Left lung (tissue), 10 donors: ENCODE results near the gene PTX4. TPM values are rescaled to one million over a fixed set of nuclear protein-coding genes. Genes with fewer than 3 reads are reported as not detected.
A peak's percentile ranks its signal among the peaks of the same experiment; 100 is the strongest.

ENCODE experiments used
- ATAC-seq: fragments of 200-7000 bp; cut with Tn5 transposase; one replicate; pipeline ENCODE4 v1.9.1; 2020; ENCODE audit warnings: moderate library complexity
- DNase-seq, 4 donors: peaks; one replicate each; pipeline ENCODE4 v3.0.0-alpha.2; 2013 to 2020
- H3K27ac ChIP-seq, 2 donors: fragments of 200-600 bp; sonication (generic) in 1 of 2; one replicate each; pipeline versions ENCODE4 v1.5.0 to v1.8.0; 2020 to 2021
- H3K27me3 ChIP-seq, 2 donors: fragments of 200-600 bp; sonication (generic) in 1 of 2; one replicate each; pipeline versions ENCODE4 v1.5.0 to v1.8.0; 2020 to 2021
- H3K36me3 ChIP-seq, 2 donors: fragments of 200-600 bp; sonication (generic) in 1 of 2; one replicate each; pipeline versions ENCODE4 v1.5.0 to v1.8.0; 2020 to 2021
- H3K4me1 ChIP-seq, 2 donors: fragments of 200-600 bp; one replicate each; pipeline ENCODE4 v1.8.0; 2021
- H3K4me3 ChIP-seq, 2 donors: fragments of 200-600 bp; sonication (generic) in 1 of 2; one replicate each; pipeline versions ENCODE4 v1.5.0 to v1.8.0; 2020 to 2021; ENCODE audit warnings: mild to moderate bottlenecking in 1 of 2
- H3K9me3 ChIP-seq, 2 donors: fragments of 200-600 bp; sonication (generic) in 1 of 2; one replicate each; pipeline versions ENCODE4 v1.5.0 to v1.8.0; 2020 to 2021
- intact Hi-C, 2 donors: fragments of 100-400 bp; cut with DNase I; formaldehyde crosslinking; loops; one replicate each; pipeline versions ENCODE4 v1.11.2 to v1.14.2; 2022
- polyA plus RNA-seq, 6 donors: library from polyadenylated mRNA; unstranded; fragments of 120-200 nt; gene quantifications; one replicate each; pipeline ENCODE4 v1.2.1, GENCODE V29; 2013; ENCODE audit not compliant: insufficient read length in 6 of 6
- total RNA-seq, 2 donors: library from RNA; stranded (reverse); fragmentation: NEBNext Ultra II Directional; extraction: Animal tissue kit (Norgen Biotek cat#: 25700); gene quantifications; one replicate each; pipeline ENCODE4 v1.2.1, GENCODE V29; 2021
- TF ChIP-seq, protein P1 (sequence below), 2 donors: fragments of 200-600 bp; sonication (generic) in 1 of 2; IDR thresholded peaks; one replicate each; pipeline versions ENCODE4 v1.5.0 to v1.8.0; 2021; ENCODE audit warnings: antibody characterized with exemption in 2 of 2
- donor health status: DM: no; HTN: yes; CAD: no.
- donor health status: DM: no; HTN: no; CAD: no.

The PTX4 gene
- total and polyA plus RNA-seq, 8 donors = 0.15 to 0.20 (median 0.20) TPM; not detected in 5

DNA sequence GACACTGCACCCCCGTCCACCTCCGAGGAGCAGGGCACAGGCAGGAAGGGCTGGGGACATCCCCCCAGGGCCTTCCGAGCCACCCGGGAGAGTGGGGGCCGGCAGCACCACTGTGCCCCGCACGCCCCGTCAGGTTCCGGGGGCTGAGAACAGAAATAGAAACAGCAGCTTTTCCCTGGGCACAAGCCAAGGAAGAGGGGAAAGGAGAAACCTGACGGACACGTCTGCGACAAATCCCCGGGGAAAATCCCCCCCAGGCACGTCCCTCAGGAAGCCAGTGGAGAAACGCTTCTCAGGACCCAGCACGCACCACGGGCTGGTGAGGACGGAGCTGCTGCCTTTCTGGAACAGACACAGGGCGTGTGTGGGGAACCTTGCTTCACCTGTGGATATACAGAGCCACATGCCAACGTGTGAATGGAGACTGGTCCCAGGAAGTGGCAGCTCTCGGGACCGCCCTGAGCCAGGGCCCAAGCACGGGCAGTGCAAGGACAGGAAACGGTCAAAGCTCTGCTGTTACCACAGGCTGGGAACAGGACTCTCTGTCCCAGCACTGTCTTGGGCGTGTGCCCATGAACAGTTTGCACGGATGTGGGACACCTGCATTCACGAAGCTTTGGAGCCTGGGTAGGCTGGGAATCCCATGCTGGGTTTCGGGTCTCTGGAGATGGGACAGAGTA, 43.5 kb upstream of the PTX4 start:
- ATAC-seq (no peak), DNase-seq (peak in 1 of 4 donors; percentile 67)
- Histone ChIP-seq H3K36me3 (peaks cover 0 to 14% of the 10 kb centered on the region in 2 donors), H3K4me3 (peak overlapping the region in 1 of 2 donors; percentile 54), H3K27me3 (peaks cover 0 to 20% of the 10 kb centered on the region in 2 donors), H3K4me1 (peaks cover 17 to 40% of the 10 kb centered on the region in 2 donors), H3K9me3 (no peaks in the 10 kb centered on the region), H3K27ac (peak overlapping the region; percentile 82)
- intact Hi-C loops = no loop called here
- TF ChIP-seq, protein P1, sequence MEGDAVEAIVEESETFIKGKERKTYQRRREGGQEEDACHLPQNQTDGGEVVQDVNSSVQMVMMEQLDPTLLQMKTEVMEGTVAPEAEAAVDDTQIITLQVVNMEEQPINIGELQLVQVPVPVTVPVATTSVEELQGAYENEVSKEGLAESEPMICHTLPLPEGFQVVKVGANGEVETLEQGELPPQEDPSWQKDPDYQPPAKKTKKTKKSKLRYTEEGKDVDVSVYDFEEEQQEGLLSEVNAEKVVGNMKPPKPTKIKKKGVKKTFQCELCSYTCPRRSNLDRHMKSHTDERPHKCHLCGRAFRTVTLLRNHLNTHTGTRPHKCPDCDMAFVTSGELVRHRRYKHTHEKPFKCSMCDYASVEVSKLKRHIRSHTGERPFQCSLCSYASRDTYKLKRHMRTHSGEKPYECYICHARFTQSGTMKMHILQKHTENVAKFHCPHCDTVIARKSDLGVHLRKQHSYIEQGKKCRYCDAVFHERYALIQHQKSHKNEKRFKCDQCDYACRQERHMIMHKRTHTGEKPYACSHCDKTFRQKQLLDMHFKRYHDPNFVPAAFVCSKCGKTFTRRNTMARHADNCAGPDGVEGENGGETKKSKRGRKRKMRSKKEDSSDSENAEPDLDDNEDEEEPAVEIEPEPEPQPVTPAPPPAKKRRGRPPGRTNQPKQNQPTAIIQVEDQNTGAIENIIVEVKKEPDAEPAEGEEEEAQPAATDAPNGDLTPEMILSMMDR (IDR thresholded peaks at IDR 0.05) = no peak

DNA sequence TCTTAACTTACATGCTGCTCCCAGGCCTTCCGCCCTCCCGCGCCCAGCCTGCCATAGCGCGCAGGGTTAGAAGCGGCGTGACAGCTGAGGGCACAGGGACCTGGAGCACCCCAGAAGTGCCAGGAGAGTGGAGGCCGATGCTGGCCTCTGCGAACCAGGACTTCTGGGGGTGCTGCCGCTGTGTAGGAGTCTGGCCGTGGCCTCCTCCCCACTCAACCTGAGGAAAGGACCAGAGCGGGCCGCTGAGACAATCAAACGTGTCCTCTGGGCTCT, 42.8 kb upstream of the PTX4 start:
- Histone ChIP-seq H3K9me3 (no peaks in the 10 kb centered on the region), H3K36me3 (peaks cover 0 to 8% of the 10 kb centered on the region in 2 donors), H3K27ac (peak overlapping the region; percentile 82), H3K4me1 (peaks cover 17 to 40% of the 10 kb centered on the region in 2 donors), H3K4me3 (no peak overlapping the region), H3K27me3 (peaks cover 0 to 20% of the 10 kb centered on the region in 2 donors)
- TF ChIP-seq, protein P1 (IDR thresholded peaks at IDR 0.05) = no peak
- ATAC-seq = no peak
- intact Hi-C loops = no loop called here
- DNase-seq = no peak

DNA sequence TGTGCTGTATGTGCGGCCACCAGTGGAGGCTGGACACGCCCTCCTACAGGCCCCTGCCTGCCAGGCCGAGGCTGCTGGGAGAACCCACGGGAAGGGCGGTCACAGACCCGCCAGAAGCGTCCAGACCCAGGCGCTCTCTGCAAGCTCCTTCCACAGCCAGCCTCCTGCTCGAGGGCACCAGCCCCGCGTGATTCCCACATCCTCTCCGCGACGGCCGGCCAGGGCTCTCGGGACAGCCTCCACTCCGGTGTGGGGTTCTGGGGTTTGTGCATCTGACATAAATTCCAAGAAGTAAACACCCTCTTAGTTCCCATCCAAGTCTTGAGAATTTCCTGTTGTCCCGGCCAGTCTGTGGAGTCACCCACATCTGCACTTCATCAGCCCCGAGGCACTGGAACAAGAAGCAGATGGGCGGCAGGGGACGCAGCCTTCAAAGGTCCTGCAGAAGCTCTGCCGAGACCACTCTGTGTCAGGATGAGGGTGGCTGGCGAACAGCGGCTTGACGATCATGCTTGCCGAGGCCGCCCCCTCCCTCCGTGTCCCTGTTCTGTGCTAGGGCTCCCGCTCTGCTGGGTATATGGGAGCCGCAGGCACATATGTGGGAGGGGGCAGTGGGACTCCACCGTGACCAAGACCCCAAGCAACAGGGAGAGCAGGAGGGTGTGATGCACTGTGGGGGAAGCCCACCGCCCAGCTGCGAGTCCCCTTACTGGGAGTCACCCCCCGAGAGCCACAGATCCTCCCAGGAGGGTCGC, 42.3 kb upstream of the PTX4 start:
- ATAC-seq = peak; percentile 8
- Histone ChIP-seq H3K36me3 (peaks cover 0 to 2% of the 10 kb centered on the region in 2 donors), H3K27me3 (peaks cover 0 to 20% of the 10 kb centered on the region in 2 donors), H3K4me3 (no peak overlapping the region), H3K4me1 (peaks cover 17 to 39% of the 10 kb centered on the region in 2 donors), H3K27ac (peak overlapping the region; percentile 82), H3K9me3 (no peaks in the 10 kb centered on the region)
- intact Hi-C loops = no loop called here
- peak in 3 of 4 donors; percentile 62 to 79 (median 71) for DNase-seq
- TF ChIP-seq, protein P1 (IDR thresholded peaks at IDR 0.05) = no peak

DNA sequence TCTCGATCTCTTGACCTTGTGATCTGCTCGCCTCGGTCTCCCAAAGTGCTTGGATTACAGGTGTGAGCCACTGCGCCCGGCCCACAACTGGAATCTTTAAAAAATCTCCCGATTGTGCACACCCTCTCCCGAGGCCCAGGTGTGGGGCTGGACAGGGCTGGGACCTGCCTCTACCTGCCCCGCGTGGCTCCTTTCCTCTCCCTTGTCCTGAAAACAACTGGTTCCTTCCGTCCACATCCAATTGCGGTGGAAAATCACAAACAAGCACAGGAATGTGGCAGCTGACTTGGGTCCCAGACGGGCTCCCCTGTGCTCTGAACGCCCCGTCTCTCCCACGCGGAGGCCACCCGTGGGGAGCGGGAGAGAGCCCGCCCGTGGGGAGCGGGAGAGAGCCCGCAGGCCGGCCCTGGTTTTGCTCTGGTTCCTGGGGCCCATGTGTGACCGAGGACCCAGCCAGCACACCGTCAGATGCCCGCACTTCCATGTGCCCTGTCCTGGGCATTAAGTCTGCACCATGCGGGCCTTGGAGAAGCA, 41.7 kb upstream of the PTX4 start:
- H3K27me3 ChIP-seq = peaks cover 0 to 20% of the 10 kb centered on the region in 2 donors
- TF ChIP-seq, protein P1 (IDR thresholded peaks at IDR 0.05) = no peak
- no peaks in the 10 kb centered on the region for H3K36me3 ChIP-seq
- peak overlapping the region; percentile 82 for H3K27ac ChIP-seq
- no peak overlapping the region for H3K4me3 ChIP-seq
- H3K4me1 ChIP-seq = peaks cover 17 to 39% of the 10 kb centered on the region in 2 donors
- DNase-seq (peak in 1 of 4 donors; percentile 37), ATAC-seq (no peak)
- intact Hi-C loops = no loop called here
- H3K9me3 ChIP-seq = no peaks in the 10 kb centered on the region

DNA sequence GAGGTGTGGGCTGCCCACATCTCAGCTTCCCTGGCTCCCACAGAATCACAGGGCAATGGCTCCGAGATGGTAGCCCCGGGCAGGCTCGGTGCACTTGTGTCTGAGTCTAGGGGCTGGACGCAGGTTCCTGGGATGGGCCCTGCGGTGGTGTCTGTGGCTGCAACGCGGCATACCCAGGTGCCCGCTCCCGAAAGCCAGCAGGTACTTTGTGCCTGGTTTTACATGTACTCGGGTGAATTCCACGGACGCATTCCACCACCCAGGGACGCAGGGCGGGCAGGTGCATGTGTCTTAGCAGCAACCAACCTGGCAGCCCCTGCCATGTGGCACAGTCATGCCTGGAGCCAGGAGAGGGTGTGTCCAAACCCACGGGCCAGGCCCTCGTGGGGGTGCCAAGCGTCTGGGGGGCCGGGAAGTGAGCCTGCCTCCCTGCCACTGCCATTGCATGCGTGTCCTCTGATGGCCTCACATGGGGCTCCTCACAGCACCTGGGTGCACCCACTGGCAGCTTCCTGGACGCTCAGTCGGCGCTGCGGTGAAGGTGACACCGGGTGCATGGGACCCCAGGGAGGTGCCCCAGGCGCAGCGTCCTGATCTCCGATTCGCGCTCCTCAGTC, 40.3 kb upstream of the PTX4 start:
- Histone ChIP-seq H3K27ac (no peak overlapping the region), H3K9me3 (no peaks in the 10 kb centered on the region), H3K4me1 (peaks cover 17 to 39% of the 10 kb centered on the region in 2 donors)

More for the DNA sequence above, 40.3 kb upstream of the PTX4 start:
- intact Hi-C loops = no loop called here
- ATAC-seq (no peak), DNase-seq (peak in 1 of 4 donors; percentile 68)
- TF ChIP-seq, protein P1 (IDR thresholded peaks at IDR 0.05) = no peak
- Histone ChIP-seq H3K36me3 (peaks cover 0 to 8% of the 10 kb centered on the region in 2 donors), H3K27me3 (peaks cover 0 to 10% of the 10 kb centered on the region in 2 donors), H3K4me3 (no peak overlapping the region)
